ENCODE results near the gene TGIF2.
"Not testable (repeated sequence)": the region's sequence is repeated elsewhere in the genome, so short reads cannot be mapped to it uniquely, and the experiment has no call there.

Gene TGIF2

DNA sequence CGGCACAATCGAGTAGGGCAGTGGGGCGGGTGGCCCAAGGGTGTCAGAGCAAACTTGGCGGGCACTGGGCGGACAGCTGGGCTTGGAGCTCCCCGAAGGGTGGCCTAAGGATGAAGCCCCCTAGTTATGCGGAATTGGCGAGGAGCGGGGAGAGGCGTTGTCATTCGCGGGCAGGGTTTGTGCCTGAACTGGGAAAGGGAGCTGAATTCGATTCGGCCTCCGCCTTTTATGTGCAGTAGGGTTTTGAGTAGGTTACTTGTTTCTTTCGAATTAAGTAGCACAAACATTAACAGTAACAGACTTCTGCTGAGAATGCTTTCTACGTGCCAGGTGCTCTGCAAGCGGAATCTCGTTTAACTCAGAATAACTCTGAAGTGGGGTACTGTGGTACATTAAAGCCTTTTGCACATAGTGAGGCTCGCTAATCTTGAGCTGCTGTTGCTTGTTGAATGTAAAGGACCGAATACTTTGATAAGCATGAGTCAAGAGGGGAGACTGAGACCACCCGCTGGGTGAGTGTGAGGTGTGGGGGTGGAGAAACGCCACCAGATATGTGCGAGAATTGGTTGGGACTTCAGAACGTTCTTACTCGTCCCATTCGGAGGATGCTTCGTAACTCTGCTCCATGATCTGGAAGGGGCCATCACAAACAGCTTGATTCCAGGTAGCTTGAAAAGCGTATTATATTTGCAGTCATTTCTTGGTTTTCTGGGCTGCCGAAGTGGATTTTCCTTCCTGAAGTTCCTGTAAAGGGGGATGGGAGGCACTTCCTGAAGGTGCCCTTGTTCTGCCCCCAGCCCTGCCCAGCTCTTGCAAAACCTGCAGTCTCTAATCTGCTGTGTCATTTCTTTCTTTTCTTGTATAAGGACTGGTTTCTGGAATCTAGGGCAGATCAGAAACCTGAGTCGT, 33.0 kb downstream of the TGIF2 start:
- Histone ChIP-seq H3K79me2 (ENCODE audit: low read length) (peaks cover 47% of the 10 kb centered on the region), H3F3A (ENCODE audit: insufficient read depth, low read length) (peaks cover 27% of the 10 kb centered on the region; the same call in 1 of the 2 replicates), H4K20me1 (ENCODE audit: insufficient read depth, low read length) (no peaks in the 10 kb centered on the region), H3K36me3 (replicated peaks; ENCODE audit: insufficient read depth, low read length) (peaks cover 10% of the 10 kb centered on the region; the same call in 1 of the 2 replicates), H3K4me2 (ENCODE audit: low read depth, low read length) (peak overlapping the region; percentile 58), H3K9ac (ENCODE audit: low read length) (peak overlapping the region; percentile 96), H2AFZ (ENCODE audit: low read length) (peak overlapping the region; percentile 53; the same call in 1 of the 2 replicates), H3K9me3 (replicated peaks; ENCODE audit: insufficient read depth, low read length) (no peaks in the 10 kb centered on the region), H3K27me3 (replicated peaks; ENCODE audit: insufficient read depth, low read length) (no peaks in the 10 kb centered on the region), H3K4me1 (ENCODE audit: low read length) (peaks cover 14% of the 10 kb centered on the region), H3K4me3 (ENCODE audit: low read length) (peak overlapping the region; percentile 97), H3K27ac (ENCODE audit: low read length) (peak overlapping the region; percentile 98), H3K9me2 (replicated peaks; ENCODE audit: insufficient read depth, low read length) (no peaks in the 10 kb centered on the region)
- DNase-seq: peak; percentile 39
- no peak for TF ChIP-seq EZH2 (optimal IDR thresholded peaks at IDR 0.05; ENCODE audit: low read depth, low read length)
- TF ChIP-seq EZH2phosphoT487 (IDR thresholded peaks at IDR 0.05; ENCODE audit: low read length): no peak
- TF ChIP-seq, protein P1, sequence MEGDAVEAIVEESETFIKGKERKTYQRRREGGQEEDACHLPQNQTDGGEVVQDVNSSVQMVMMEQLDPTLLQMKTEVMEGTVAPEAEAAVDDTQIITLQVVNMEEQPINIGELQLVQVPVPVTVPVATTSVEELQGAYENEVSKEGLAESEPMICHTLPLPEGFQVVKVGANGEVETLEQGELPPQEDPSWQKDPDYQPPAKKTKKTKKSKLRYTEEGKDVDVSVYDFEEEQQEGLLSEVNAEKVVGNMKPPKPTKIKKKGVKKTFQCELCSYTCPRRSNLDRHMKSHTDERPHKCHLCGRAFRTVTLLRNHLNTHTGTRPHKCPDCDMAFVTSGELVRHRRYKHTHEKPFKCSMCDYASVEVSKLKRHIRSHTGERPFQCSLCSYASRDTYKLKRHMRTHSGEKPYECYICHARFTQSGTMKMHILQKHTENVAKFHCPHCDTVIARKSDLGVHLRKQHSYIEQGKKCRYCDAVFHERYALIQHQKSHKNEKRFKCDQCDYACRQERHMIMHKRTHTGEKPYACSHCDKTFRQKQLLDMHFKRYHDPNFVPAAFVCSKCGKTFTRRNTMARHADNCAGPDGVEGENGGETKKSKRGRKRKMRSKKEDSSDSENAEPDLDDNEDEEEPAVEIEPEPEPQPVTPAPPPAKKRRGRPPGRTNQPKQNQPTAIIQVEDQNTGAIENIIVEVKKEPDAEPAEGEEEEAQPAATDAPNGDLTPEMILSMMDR (IDR thresholded peaks at IDR 0.05; ENCODE audit: low read length): no peak

DNA sequence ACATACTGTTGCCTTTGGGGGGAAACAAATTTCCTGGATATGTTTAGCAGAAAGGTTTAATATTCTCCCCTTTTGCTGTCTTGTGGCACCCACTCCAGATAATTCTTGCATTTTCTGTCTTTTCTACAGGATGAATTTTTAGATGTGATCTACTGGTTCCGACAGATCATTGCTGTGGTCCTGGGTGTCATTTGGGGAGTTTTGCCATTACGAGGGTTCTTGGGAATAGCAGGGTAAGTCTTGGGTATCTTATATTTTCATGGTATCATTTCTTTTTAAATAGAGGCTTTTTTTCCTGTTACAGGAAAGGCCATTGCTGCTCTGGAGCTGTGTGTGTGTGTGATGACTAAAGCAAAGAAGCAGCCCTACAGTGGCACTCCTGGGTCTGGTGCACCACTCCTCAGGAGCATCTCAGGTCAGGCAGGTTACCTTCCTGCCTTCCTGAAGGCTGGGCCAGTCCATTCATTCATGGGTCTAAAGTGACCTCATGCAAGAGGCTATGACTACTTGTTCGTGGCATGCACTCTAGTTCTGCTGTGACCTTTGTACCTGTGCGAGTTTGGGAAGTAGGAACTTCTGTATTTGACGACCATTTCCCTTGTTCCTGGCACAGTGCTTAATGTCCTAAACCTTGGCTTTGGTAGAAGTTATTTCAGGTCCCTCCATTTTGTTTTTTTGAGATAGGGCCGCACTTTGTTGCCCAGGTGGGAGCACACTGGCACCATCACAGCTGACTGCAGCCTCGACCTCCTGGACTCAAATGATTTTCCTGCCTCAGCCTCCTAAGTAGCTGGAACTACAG, 34.4 kb downstream of the TGIF2 start:
- Histone ChIP-seq H3K36me3 (replicated peaks; ENCODE audit: insufficient read depth, low read length) (peaks cover 12% of the 10 kb centered on the region; the same call in 1 of the 2 replicates), H3F3A (ENCODE audit: insufficient read depth, low read length) (peaks cover 27% of the 10 kb centered on the region; the same call in 1 of the 2 replicates), H4K20me1 (ENCODE audit: insufficient read depth, low read length) (no peaks in the 10 kb centered on the region), H2AFZ (ENCODE audit: low read length) (no peak overlapping the region), H3K4me2 (ENCODE audit: low read depth, low read length) (peak overlapping the region; percentile 58), H3K4me3 (ENCODE audit: low read length) (peak overlapping the region; percentile 30; the same call in 1 of the 2 replicates), H3K27ac (ENCODE audit: low read length) (no peak overlapping the region; the same call in 1 of the 2 replicates), H3K79me2 (ENCODE audit: low read length) (peaks cover 57% of the 10 kb centered on the region), H3K9me3 (replicated peaks; ENCODE audit: insufficient read depth, low read length) (no peaks in the 10 kb centered on the region), H3K9me2 (replicated peaks; ENCODE audit: insufficient read depth, low read length) (no peaks in the 10 kb centered on the region), H3K9ac (ENCODE audit: low read length) (peak overlapping the region; percentile 96; the same call in 1 of the 2 replicates), H3K27me3 (replicated peaks; ENCODE audit: insufficient read depth, low read length) (no peaks in the 10 kb centered on the region), H3K4me1 (ENCODE audit: low read length) (peaks cover 14% of the 10 kb centered on the region)
- DNase-seq: no peak
- TF ChIP-seq, protein P1 (IDR thresholded peaks at IDR 0.05; ENCODE audit: low read length): no peak
- TF ChIP-seq EZH2phosphoT487 (IDR thresholded peaks at IDR 0.05; ENCODE audit: low read length) (no peak), EZH2 (optimal IDR thresholded peaks at IDR 0.05; ENCODE audit: low read depth, low read length) (no peak)

DNA sequence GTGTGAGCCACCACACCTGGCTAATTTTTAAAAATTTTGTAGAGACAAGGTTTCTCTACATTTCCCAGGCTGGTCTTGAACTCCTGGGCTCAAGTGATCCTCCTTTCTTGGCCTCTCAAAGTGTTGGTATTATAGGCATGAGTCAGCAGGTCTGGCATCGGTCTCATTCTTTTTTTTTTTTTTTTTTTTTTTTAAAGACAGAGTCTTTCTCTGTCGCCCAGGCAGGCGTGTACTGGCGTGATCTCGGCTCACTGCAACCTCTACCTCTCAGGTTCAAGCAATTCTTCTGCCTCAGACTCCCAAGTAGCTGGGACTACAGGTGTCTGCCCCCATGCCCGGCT, 35.0 kb downstream of the TGIF2 start:
- H3K4me2 ChIP-seq (ENCODE audit: low read depth, low read length); H3K4me3 ChIP-seq (ENCODE audit: low read length); DNase-seq; H3K9ac ChIP-seq (ENCODE audit: low read length); H3K9me3 ChIP-seq (replicated peaks; ENCODE audit: insufficient read depth, low read length); H3K27me3 ChIP-seq (replicated peaks; ENCODE audit: insufficient read depth, low read length); H3K9me2 ChIP-seq (replicated peaks; ENCODE audit: insufficient read depth, low read length); H4K20me1 ChIP-seq (ENCODE audit: insufficient read depth, low read length); H2AFZ ChIP-seq (ENCODE audit: low read length); H3K27ac ChIP-seq (ENCODE audit: low read length): not testable (repeated sequence)
- Histone ChIP-seq H3F3A (ENCODE audit: insufficient read depth, low read length) (peaks cover 27% of the 10 kb centered on the region; the same call in 1 of the 2 replicates), H3K36me3 (replicated peaks; ENCODE audit: insufficient read depth, low read length) (peaks cover 12% of the 10 kb centered on the region; the same call in 1 of the 2 replicates), H3K4me1 (ENCODE audit: low read length) (peaks cover 14% of the 10 kb centered on the region), H3K79me2 (ENCODE audit: low read length) (peaks cover 61% of the 10 kb centered on the region)

Data from MM.1S (cell line).